Spleen (tissue), 11 donors: ENCODE data around the gene TTN. TPM values are rescaled to one million over a fixed set of nuclear protein-coding genes. Genes with fewer than 3 reads are reported as not detected.

Experiments
- DNase-seq: peaks from one replicate; pipeline ENCODE4 v3.0.0-alpha.2; 2020
- H3K27ac ChIP-seq, 8 donors: fragments of 200-600 bp; sonication (generic) in 7 of 8; 1 replicate in 4 of 8; 2 replicates in 4 of 8; pipeline versions ENCODE4 v1.5.0 to v1.8.0; 2016 to 2021; ENCODE audit warnings: inconsistent platforms in 4 of 8, mild to moderate bottlenecking in 4 of 8, moderate library complexity in 1 of 8
- H3K27me3 ChIP-seq, 7 donors: fragments of 200-600 bp; sonication (generic) in 6 of 7; replicated peaks in 1 of 7; 1 replicate in 4 of 7; 2 replicates in 3 of 7; pipeline versions ENCODE4 v1.5.0 to v1.8.0; 2016 to 2021; ENCODE audit warnings: inconsistent platforms in 3 of 7, mild to moderate bottlenecking in 1 of 7
- H3K36me3 ChIP-seq, 6 donors: fragments of 200-600 bp; sonication (generic) in 5 of 6; 1 replicate in 4 of 6; 2 replicates in 2 of 6; pipeline versions ENCODE4 v1.5.0 to v1.8.0; 2016 to 2021; ENCODE audit warnings: inconsistent platforms in 2 of 6
- H3K4me1 ChIP-seq, 6 donors: fragments of 200-600 bp; sonication (generic) in 5 of 6; 1 replicate in 3 of 6; 2 replicates in 3 of 6; pipeline versions ENCODE4 v1.5.0 to v1.8.0; 2016 to 2021; ENCODE audit warnings: inconsistent platforms in 3 of 6
- H3K4me3 ChIP-seq, 8 donors: fragments of 200-600 bp; sonication (generic) in 7 of 8; 1 replicate in 4 of 8; 2 replicates in 4 of 8; pipeline versions ENCODE4 v1.5.0 to v1.8.0; 2016 to 2021; ENCODE audit warnings: inconsistent platforms in 4 of 8, mild to moderate bottlenecking in 4 of 8, moderate library complexity in 2 of 8
- H3K9me3 ChIP-seq, 8 donors: fragments of 200-600 bp; sonication (generic) in 7 of 8; 1 replicate in 4 of 8; 2 replicates in 4 of 8; pipeline versions ENCODE4 v1.5.0 to v1.8.0; 2016 to 2021; ENCODE audit warnings: inconsistent platforms in 4 of 8
- CTCF ChIP-seq, 11 experiments: fragments of 200-600 bp in 7 of 11; fragments of 450-650 bp in 4 of 11; sonication (generic) in 4 of 11; IDR thresholded peaks in 8 of 11; conservative IDR thresholded peaks in 3 of 11; 1 replicate in 7 of 11; 2 replicates in 4 of 11; pipeline versions ENCODE4 v1.4.0 to v1.8.0; 2016 to 2021; ENCODE audit warnings: antibody characterized with exemption in 11 of 11, inconsistent platforms in 4 of 11, mild to moderate bottlenecking in 1 of 11
- POLR2A ChIP-seq, 3 donors: fragments of 450-650 bp; IDR thresholded peaks; one replicate each; pipeline ENCODE4 v1.5.1; 2017; ENCODE audit warnings: antibody characterized with exemption in 3 of 3, mild to moderate bottlenecking in 1 of 3
- POLR2AphosphoS5 ChIP-seq, 3 donors: sonication (generic); formaldehyde crosslinking; IDR thresholded peaks; one replicate each; pipeline ENCODE4 v1.5.1; 2017; ENCODE audit warnings: antibody characterized with exemption in 3 of 3
- WGBS, 5 donors: extraction: QIAGEN DNeasy Blood & Tissue Kit in 3 of 5; methylation state at CpG; one replicate each; pipeline versions ENCODE4 v1.1.5 to v1.1.7; 2013 to 2018; 5-methylcytosine and 5-hydroxymethylcytosine counted together
- intact Hi-C: fragments of 100-400 bp; cut with DNase I; formaldehyde crosslinking; loops from one replicate; pipeline ENCODE4 v1.15.0; 2023; ENCODE audit warnings: low total_unique reads
- polyA plus RNA-seq, 3 donors: library from polyadenylated mRNA; stranded (reverse); fragments of 200-250 nt; gene quantifications; one replicate each; pipeline ENCODE4 v1.2.1, GENCODE V29; 2013
- total RNA-seq, 7 donors: library from RNA; depleted of rRNA in 3 of 7; stranded (reverse); fragments of >200 nt in 3 of 7; fragmentation: NEBNext Ultra II Directional in 4 of 7; extraction: Animal tissue kit (Norgen Biotek cat#: 25700) in 4 of 7; gene quantifications; one replicate each; pipeline versions ENCODE4 v1.1.0 to v1.2.1, GENCODE V29; 2016 to 2021
- donor health status: healthy with polysubstance abuse.
- donor health status: DM: no; HTN: no; CAD: no; lungs with moderate emphysema.
- donor health status: DM: no; HTN: no; CAD: no.
- donor health status: Bipolar disorder and iron deficiency.
- donor health status: healthy.
- donor health status: DM: no; HTN: no; CAD: no.
- donor health status: DM: yes; HTN: yes; CAD: no.

TTN gene
- total and polyA plus RNA-seq, 10 donors, result 0.23 to 28.5 (median 19.6) TPM

GRCh38 chr2:178508646-178509045 is 298.6 kb downstream of the TTN start:
- intact Hi-C loops, result no loop called here
- H3K4me1 ChIP-seq, result no peaks in the 10 kb centered on the region
- TF ChIP-seq CTCF (IDR thresholded peaks at IDR 0.05 in 8 of 11, conservative IDR thresholded peaks at IDR 0.05 in 3 of 11) (no peak), POLR2A (IDR thresholded peaks at IDR 0.05) (no peak), POLR2AphosphoS5 (IDR thresholded peaks at IDR 0.05) (no peak)
- no peak for DNase-seq
- no peaks in the 10 kb centered on the region for H3K9me3 ChIP-seq
- H3K27me3 ChIP-seq, result no peaks in the 10 kb centered on the region
- no peak overlapping the region for H3K4me3 ChIP-seq
- WGBS, 5 donors, result 83 to 100% (median 96%) methylated on average over 2 of the region's 2 CpGs
- no peak overlapping the region for H3K27ac ChIP-seq
- H3K36me3 ChIP-seq, result peaks cover 0 to 78% (median 29%) of the 10 kb centered on the region in 6 donors

- H3K4me3 ChIP-seq, result no peak overlapping the region
- DNase-seq, result no peak
- WGBS, 5 donors, result 93 to 97% (median 94%) methylated on average over 1 of the region's 1 CpG
- H3K27me3 ChIP-seq, result no peaks in the 10 kb centered on the region
- no peaks in the 10 kb centered on the region for H3K9me3 ChIP-seq
- no peak overlapping the region for H3K27ac ChIP-seq
- intact Hi-C loops, result no loop called here
- H3K36me3 ChIP-seq, result peaks cover 0 to 80% (median 45%) of the 10 kb centered on the region in 6 donors
- H3K4me1 ChIP-seq, result no peaks in the 10 kb centered on the region
- TF ChIP-seq POLR2A (IDR thresholded peaks at IDR 0.05), result no peak
- TF ChIP-seq CTCF (IDR thresholded peaks at IDR 0.05 in 8 of 11, conservative IDR thresholded peaks at IDR 0.05 in 3 of 11), result no peak
- no peak for TF ChIP-seq POLR2AphosphoS5 (IDR thresholded peaks at IDR 0.05)
Observed at GRCh38 chr2:178506949-178507348, 300.3 kb downstream of the TTN start.

- Histone ChIP-seq H3K4me1 (no peaks in the 10 kb centered on the region), H3K27ac (no peak overlapping the region), H3K27me3 (no peaks in the 10 kb centered on the region), H3K36me3 (peaks cover 0 to 80% (median 47%) of the 10 kb centered on the region in 6 donors), H3K9me3 (no peaks in the 10 kb centered on the region), H3K4me3 (no peak overlapping the region)
- DNase-seq, result no peak
- 93 to 100% (median 97%) methylated on average over 2 of the region's 2 CpGs for WGBS, 5 donors
- intact Hi-C loops, result no loop called here
- TF ChIP-seq POLR2A (IDR thresholded peaks at IDR 0.05) (no peak), CTCF (IDR thresholded peaks at IDR 0.05 in 8 of 11, conservative IDR thresholded peaks at IDR 0.05 in 3 of 11) (no peak), POLR2AphosphoS5 (IDR thresholded peaks at IDR 0.05) (no peak)
Observed at GRCh38 chr2:178506524-178506923, 300.7 kb downstream of the TTN start.

- intact Hi-C loops, result no loop called here
- 90 to 95% (median 95%) methylated on average over 1 of the region's 1 CpG for WGBS, 5 donors
- Histone ChIP-seq H3K9me3 (no peaks in the 10 kb centered on the region), H3K27ac (no peak overlapping the region), H3K36me3 (peaks cover 0 to 80% (median 49%) of the 10 kb centered on the region in 6 donors), H3K4me1 (no peaks in the 10 kb centered on the region), H3K4me3 (no peak overlapping the region), H3K27me3 (no peaks in the 10 kb centered on the region)
- TF ChIP-seq POLR2AphosphoS5 (IDR thresholded peaks at IDR 0.05) (no peak), CTCF (IDR thresholded peaks at IDR 0.05 in 8 of 11, conservative IDR thresholded peaks at IDR 0.05 in 3 of 11) (no peak), POLR2A (IDR thresholded peaks at IDR 0.05) (no peak)
- DNase-seq, result no peak
Observed at GRCh38 chr2:178506101-178506500, 301.1 kb downstream of the TTN start.
